GM23338 (cell line): ENCODE measurements around the gene INCA1.

Experiments
- CTCF ChIP-seq, 2 experiments: fragments of 200-600 bp in 1 of 2; sonication (generic) in 1 of 2; conservative IDR thresholded peaks; 2 replicates each; pipeline versions ENCODE4 v1.5.1 to v1.6.1; 2016 to 2017; ENCODE audit warnings: antibody characterized with exemption in 2 of 2, low read depth in 2 of 2, mild to moderate bottlenecking in 2 of 2, moderate library complexity in 1 of 2
- EZH2 ChIP-seq: fragments of 200-600 bp; sonication (generic); IDR thresholded peaks from one replicate; pipeline ENCODE4 v1.8.0; 2017; ENCODE audit warnings: antibody characterized with exemption, mild to moderate bottlenecking, low read depth; ENCODE audit not compliant: unreplicated experiment
- POLR2AphosphoS5 ChIP-seq: IDR thresholded peaks from 2 replicates; pipeline ENCODE4 v1.6.1; 2016; ENCODE audit warnings: antibody characterized with exemption, low read depth

GRCh38 chr17:4972322-4972721, 25.0 kb downstream of the INCA1 start:
- no peak for TF ChIP-seq CTCF (conservative IDR thresholded peaks at IDR 0.05; ENCODE audit: low read depth in 2 of 2)
- no peak for TF ChIP-seq POLR2AphosphoS5
- TF ChIP-seq EZH2 = no peak
